ENCODE data around the gene COL11A2.

Gene COL11A2

GRCh38 chr6:33117811-33118277 lies 74.4 kb downstream of the COL11A2 start:
- TF ChIP-seq CTCF (IDR thresholded peaks at IDR 0.05; ENCODE audit: low read depth, low read length) = no peak
- H3K4me3 ChIP-seq (ENCODE audit: low read depth, low read length) = no peak overlapping the region

GRCh38 chr6:33116841-33117711 lies 75.2 kb downstream of the COL11A2 start:
- no peak overlapping the region for H3K4me3 ChIP-seq (ENCODE audit: low read depth, low read length)
- TF ChIP-seq CTCF (IDR thresholded peaks at IDR 0.05; ENCODE audit: low read depth, low read length) = no peak

- no peak overlapping the region for H3K4me3 ChIP-seq (ENCODE audit: low read depth, low read length)
Measured at GRCh38 chr6:33116417-33116816, 75.8 kb downstream of the COL11A2 start.

GRCh38 chr6:33114406-33114805 lies 77.9 kb downstream of the COL11A2 start:
- no peak overlapping the region for H3K4me3 ChIP-seq (ENCODE audit: low read depth, low read length)
- TF ChIP-seq CTCF (IDR thresholded peaks at IDR 0.05; ENCODE audit: low read depth, low read length) = no peak

More at GRCh38 chr6:33116417-33116816, 75.8 kb downstream of the COL11A2 start:
- no peak for TF ChIP-seq CTCF (IDR thresholded peaks at IDR 0.05; ENCODE audit: low read depth, low read length)

GRCh38 chr6:33113755-33114154 lies 78.5 kb downstream of the COL11A2 start:
- no peak for TF ChIP-seq CTCF (IDR thresholded peaks at IDR 0.05; ENCODE audit: low read depth, low read length)
- H3K4me3 ChIP-seq (ENCODE audit: low read depth, low read length) = no peak overlapping the region

Data from WI38 (cell line).